HG02623 (cell line): ENCODE results near the gene MGME1.
A peak's percentile ranks its signal among the peaks of the same experiment; 100 is the strongest.

Source experiments
- ATAC-seq: cut with Tn5 transposase; IDR thresholded peaks from one replicate; pipeline ENCODE4 v1.9.1; 2021; ENCODE audit warnings: moderate library complexity; ENCODE audit not compliant: unreplicated experiment

The MGME1 gene

DNA sequence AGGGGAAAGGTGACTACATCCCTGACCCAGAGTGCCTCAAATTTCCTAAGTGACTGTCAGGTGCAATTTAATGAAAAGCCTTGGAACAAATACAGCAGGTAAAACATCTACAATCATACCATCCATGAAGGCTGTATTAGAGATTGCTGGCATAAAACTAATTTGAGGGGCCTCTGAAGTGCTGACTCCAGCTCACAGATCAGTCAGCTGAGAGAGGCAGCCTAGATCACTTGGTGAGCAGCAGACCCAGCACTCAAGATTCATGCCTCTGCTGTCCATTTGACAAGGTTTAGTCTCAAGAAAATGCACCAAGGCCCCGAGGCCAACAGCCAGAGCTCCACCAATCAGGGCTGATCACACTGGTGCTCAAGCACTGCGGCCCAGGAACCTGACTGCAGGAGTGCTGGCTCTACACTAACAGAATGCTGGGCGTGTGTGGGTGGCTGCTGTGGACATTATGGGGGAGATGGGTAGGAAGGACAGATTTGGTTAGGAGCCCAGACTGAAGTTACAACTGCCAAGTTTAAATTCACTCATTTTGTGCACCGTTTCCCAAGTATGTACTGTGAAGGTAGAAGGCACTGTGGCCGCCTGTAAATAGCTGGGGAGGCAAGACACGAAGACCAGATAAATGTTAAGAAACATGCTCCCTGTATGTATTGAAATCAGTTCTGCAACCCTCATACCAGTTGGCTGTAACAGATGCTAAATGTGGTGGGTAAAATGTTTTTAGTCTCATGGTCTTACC is 28.4 kb upstream of the MGME1 start:
- ATAC-seq = no peak

GRCh38 chr20:17941087-17941825 is 27.6 kb upstream of the MGME1 start:
- ATAC-seq = no peak

GRCh38 chr20:17941826-17942196 is 27.0 kb upstream of the MGME1 start:
- ATAC-seq = no peak

DNA sequence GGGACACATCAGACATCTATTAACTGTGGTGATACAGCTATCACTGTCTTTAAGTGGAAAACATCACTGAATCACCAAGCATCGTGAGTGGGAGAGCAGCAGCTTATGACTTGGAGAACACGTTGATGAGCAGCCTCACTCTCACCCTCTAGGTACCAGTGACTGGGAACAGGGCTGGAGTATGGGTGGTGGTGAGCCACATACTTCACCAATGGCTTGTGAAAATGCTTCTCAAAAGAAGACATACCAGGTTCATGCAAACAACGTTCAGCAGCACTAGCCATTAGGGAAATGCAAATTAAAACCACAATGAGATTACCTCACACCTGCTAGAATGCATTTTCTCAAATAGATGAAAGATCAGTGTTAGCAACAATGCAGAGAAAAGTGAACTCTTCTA is 25.5 kb upstream of the MGME1 start:
- peak; percentile 78 for ATAC-seq

GRCh38 chr20:17944854-17945474 is 23.9 kb upstream of the MGME1 start:
- no peak for ATAC-seq

- no peak for ATAC-seq
Measured at GRCh38 chr20:17946040-17946439, 22.8 kb upstream of the MGME1 start.

GRCh38 chr20:17946572-17947473 is 22.0 kb upstream of the MGME1 start:
- ATAC-seq = no peak

DNA sequence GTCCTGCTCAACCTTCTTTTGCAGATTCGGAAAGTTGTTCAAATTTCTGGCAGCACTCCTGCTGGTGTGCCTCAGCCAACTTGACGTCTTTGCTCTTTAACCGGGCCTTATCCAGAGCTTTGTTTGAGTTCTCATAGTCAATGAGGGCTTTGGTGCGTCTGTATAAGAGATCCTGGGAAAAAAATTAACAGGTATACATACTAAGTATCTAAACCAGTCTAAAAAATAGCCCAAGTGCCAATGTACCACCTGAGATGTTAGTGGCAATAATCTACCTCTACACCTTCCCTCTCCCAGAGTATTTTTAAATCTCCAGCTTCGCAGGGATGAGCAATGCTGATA is 21.4 kb upstream of the MGME1 start:
- no peak for ATAC-seq

DNA sequence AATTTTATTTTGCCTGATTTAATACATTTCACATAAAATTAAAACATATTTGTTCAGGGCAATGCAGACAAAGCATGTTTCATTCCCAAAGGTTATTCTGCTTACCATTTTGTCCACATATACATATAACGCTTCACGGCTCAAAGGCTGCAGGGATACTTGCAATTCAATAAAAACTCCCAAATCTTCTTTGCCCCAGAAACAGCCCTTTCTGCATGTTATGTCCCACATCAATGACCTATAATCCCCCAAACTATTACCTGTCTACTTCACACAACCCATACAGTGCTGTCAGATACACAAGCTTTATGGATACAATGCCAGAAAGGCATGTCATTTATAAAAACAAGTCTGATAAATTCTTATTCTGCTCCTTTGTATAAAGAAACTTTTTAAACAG is 20.4 kb upstream of the MGME1 start:
- ATAC-seq = no peak

GRCh38 chr20:17949899-17950298 is 18.9 kb upstream of the MGME1 start:
- no peak for ATAC-seq

- ATAC-seq = no peak
Measured at GRCh38 chr20:17950670-17951069, 18.1 kb upstream of the MGME1 start.

DNA sequence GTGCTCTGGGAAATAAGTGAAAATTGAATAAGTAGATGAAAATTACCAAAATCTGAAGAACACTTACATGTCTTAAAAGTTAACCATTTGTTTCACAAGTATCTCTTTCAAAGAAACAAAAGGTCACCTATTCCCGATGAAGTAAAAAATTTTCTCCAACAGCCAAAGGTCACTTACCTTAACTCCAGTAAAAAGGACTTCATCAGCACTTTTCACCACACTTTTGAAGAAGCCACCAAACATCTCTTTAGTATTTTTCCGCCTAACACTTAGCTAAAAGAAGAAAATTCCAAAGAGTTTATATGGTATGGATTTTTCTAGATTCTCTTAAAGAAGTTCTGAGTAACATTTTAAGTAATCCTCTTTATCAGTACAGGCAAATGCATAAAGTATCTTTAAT is 17.5 kb upstream of the MGME1 start:
- no peak for ATAC-seq

DNA sequence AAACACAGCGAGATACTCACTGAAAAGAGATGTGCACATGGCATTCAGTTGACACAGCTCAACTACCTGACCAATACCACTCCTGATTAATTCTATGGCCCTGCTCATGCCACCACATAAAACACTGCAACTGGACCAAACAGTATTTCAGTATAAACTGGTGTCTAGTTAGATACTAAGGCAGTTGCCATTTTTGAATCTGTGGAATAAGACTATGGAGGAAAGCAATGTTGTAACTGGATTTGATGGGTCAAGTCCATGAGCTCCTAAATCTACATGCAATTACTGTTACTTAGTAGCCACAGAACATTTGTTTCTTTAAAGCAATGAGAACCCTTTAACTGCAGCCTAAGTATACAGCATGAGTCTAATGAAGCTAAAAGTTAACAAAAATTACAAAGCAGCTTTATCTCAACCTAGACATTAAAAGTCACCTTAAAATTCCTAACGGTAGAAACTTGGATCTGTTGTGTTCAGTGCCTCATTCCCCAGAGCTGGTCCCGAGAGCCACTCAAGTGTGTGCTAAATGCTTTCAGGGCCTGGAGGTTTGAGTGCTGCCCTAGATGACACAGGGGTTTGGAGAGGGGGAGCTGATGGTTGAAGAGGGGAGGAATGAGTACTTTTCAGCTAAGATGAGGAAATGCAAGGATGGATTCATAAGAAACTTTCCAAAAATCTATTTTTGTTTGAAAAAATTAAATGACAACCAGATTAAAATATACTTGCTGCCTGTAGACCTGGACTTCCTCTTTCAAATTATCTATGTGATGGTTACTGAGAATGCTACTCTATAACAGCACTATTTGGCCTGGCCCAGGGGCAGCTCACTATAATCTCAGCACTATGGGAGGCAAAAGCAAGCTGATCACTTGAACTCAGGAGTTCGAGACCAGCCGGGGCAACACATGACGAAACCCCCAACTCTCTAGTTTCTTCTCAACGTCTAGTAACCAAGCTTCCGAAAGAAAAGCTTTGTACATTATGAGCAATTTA is 15.8 kb upstream of the MGME1 start:
- ATAC-seq = no peak

DNA sequence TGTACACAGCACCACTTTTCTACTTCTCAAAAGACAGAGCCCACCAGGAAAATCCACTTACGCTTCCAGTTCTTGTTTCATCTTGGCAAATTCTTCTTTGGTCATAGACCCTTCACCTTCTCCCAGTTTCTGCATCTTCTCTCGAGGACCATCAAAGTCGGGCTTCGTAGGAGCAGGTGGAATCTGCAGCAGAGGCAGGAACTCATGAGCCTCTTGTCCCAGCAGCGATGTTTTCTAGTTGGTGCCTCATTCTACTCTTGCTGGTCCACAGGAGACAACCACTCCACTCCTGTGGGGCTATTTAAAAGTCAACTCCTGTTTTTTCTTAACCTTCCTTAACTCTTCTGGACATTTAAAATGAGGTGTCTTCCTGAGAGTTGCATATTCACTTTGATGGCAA is 14.9 kb upstream of the MGME1 start:
- ATAC-seq = no peak

DNA sequence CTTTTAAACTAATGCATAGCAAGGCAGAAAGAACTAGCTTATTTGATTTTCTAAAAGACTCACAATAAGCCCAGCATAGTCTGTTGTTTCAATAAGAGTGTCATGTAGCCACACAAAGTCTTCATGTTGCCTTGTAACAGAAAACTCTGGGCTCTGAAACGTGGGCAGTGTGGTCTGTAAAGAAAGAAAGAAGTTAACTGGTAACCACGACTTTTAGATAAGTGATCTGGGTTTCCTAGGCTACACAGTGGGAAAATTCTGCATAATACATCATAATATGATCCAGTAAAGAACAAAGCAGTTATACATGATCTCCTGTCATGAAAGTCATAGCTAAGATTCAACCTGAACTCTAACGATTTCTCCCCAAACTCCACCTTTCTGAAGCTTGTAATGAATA is 13.5 kb upstream of the MGME1 start:
- no peak for ATAC-seq

DNA sequence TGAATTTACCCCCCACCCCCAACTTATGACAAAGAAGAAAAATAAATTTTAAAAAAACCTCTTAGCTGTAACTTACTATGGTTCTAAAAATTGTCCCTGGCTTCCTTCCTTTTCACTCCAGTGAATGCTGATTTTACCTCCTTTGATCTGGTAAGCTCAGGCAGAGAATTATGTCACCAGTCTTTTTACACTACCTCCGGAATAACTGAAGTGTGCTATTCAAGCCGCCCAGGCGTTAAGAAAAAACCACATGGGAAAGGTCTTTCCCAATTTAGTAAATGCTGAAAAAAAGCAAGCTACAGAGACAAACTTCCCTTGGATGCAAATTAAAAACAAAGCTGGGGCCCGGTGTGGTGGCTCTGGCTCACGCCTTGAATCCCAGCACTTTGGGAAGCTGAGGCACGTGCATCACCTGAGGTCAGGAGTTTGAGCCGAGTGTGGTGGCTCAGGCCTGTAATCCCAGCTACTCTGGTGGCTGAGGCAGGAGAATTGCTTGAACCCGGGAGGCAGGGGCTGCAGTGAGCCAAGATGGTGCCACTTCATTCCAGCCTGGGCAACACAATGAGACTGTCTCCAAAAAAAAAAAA is 12.6 kb upstream of the MGME1 start:
- no peak for ATAC-seq

DNA sequence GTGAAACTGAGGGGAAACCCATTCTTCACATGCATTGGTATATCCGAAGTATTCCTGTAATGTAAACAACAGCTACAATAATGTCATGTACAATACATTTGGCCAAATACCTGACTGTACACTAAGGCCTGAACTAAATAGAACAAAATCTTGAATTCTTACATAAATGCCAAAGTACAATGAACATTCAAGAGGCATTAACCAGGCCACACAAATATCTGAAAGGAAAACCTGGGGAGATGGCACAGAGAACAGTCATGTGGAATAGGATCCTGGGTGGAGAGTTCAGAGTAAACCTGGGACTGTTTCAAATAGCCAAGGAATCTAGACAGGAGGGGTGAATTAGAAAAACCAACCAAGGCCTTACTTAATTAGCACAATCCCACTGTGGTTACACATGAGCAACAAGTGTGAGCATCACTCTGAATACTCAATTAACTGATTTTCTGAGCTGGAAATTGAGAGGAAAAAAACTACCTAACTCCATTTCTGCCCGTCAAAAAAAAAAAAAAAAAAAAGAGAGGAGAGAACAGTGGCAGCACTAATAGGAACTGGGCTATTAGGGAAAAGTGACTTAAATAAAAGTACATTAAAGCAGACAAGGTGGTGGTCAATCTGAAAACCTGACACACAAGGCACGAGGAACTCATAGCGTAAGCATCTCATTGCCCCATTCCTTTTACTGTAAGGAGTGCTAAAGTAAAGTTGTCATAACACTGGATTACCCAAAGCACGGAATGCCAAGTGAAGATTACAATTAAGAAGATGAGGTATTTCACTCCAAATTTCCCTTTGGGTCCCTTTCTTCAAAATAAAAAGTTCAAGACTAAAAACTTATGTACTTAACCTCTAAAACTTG is 11.1 kb upstream of the MGME1 start:
- ATAC-seq = no peak

DNA sequence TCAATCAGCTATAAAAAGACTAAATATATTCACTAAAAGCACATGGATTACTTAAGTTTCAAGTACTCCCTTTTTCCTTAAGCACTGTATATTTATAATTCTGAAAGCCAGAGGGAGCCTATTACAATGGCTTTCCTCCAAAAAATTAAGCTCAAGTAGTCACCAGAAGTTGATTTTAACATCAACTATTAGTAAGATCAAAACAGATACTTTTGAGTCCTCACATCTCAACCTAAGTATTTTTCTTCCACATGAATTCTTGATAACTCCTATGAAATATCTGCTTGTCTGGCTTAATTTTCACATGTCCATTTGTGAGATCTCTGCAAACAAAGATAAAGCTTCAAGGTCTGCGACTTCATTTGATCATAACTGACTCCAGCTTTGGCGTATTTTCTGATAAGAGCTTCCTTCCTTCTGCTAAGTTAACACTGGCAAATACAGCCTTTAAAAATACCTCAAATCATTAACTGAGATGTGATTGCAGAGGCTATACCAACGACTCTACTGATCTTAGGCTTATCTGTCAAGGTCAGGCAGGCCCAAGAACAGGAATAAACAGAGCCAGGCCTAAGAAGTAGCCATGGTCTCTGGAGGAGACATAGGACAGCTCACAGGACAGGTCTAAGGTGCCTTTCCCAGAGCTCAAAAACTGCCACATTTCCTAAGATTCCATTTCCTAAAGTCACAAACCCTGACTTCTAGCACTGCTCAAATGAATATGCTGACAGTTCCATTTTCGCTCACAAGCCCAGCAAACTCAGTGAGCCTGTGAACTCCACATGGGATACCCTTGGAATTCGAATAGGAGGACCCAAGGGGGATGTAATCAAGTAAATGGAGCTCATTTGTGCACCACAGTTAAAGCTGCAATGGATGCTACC is 10.2 kb upstream of the MGME1 start:
- ATAC-seq = no peak
